ENCODE data around the gene MANSC1.

Gene MANSC1

DNA sequence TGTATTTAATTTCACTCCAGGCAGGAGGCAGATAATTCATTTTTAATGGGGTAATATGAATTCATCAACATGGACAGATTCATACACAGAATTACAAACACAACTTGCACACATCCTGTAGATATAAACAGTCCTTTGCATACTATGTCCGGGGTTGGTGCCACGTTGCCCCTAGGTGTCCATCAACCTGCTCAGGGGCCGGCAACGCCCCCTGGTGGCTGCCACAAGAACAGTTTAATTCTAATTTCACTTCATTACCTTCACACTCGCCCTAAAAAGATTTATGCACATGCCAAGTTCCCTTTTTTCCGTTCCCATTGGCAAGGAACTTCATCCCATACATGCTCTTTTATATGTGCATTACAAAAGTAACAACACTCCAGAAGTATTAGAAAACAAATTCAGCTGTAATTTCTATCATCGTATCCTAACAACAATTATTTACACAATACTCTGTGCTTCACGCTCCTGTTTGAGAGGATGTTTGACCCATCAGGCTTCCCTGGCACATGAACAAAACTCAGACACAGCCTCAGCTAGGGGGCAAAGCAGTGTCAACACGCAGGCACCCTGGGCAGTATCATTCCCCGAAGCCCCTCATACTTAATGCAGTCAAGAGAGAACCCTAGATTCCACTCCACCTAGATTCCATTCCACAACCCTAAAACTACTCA, 15.5 kb downstream of the MANSC1 start:
- peak; percentile 59 for DNase-seq (ENCODE audit: low read depth)
- no peak overlapping the region for H3K4me3 ChIP-seq (ENCODE audit: low read depth, low read length)
- TF ChIP-seq, protein P1, sequence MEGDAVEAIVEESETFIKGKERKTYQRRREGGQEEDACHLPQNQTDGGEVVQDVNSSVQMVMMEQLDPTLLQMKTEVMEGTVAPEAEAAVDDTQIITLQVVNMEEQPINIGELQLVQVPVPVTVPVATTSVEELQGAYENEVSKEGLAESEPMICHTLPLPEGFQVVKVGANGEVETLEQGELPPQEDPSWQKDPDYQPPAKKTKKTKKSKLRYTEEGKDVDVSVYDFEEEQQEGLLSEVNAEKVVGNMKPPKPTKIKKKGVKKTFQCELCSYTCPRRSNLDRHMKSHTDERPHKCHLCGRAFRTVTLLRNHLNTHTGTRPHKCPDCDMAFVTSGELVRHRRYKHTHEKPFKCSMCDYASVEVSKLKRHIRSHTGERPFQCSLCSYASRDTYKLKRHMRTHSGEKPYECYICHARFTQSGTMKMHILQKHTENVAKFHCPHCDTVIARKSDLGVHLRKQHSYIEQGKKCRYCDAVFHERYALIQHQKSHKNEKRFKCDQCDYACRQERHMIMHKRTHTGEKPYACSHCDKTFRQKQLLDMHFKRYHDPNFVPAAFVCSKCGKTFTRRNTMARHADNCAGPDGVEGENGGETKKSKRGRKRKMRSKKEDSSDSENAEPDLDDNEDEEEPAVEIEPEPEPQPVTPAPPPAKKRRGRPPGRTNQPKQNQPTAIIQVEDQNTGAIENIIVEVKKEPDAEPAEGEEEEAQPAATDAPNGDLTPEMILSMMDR (conservative IDR thresholded peaks at IDR 0.05; ENCODE audit: low read depth, low read length) = peak; percentile 90

DNA sequence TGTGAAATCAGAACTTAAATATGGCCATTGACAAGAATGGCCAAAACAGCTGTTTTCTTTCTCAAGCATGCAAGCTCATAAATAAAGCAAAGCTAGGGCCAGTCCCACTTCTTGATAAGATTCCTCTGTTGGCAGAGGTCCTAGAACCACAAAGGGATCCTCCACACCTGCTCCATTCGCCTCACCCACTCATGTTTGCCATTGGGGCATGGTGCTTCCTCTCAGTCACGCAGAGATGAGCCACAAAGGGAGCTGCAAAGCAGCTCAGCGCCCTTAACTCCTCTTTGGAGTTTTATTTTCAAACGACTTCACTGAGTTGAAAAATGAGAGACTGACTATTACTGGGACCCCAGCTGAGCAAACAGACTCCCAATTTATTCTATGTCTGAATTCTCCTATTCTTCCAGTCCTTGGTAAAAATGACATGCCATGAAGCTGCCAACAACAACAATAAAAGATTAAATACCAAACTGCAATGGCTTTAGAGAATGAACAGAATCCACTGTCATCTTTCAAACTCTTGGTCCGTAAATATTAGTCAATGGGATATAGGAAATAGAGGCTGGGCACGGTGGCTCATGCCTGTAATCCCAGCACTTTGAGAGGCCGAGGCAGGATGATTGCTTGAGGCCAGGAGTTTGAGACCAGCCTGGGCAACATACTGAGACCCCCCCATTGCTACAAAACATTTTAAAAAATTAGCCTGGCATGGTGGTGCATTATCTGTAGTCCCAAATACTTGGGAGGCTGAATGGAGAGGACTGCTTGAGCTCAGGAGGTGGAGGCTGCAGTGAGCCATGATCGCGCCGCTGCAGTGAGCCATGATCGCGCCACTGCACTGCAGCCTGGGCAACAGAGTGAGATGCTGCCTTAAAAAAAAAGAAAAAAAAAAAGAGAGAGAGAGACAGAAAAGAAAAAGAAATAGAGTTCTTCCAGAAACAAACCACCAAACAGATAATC, 16.4 kb downstream of the MANSC1 start:
- peak; percentile 52 for DNase-seq (ENCODE audit: low read depth)
- TF ChIP-seq, protein P1 (conservative IDR thresholded peaks at IDR 0.05; ENCODE audit: low read depth, low read length) = no peak
- no peak overlapping the region for H3K4me3 ChIP-seq (ENCODE audit: low read depth, low read length)

DNA sequence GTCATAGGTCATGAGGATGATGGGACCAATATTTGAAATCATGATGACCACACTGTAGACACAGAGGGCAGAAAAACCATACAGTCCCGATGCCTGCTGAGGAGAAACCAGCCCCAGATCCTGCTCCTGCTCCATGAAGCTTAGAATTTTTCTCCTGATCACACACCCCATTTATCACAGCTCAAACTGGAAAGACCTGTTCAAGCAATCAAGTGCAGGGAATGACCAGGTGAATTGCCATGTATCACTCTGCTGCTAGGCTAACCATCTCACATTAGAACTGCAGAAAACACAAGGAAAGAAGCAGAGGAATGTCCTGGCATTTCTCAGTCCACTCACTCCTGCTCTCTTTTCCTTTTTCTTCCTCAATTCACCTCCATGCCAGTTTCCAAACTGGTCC, 18.1 kb downstream of the MANSC1 start:
- DNase-seq (ENCODE audit: low read depth) = no peak
- TF ChIP-seq, protein P1 (conservative IDR thresholded peaks at IDR 0.05; ENCODE audit: low read depth, low read length) = no peak
- no peak overlapping the region for H3K4me3 ChIP-seq (ENCODE audit: low read depth, low read length)

DNA sequence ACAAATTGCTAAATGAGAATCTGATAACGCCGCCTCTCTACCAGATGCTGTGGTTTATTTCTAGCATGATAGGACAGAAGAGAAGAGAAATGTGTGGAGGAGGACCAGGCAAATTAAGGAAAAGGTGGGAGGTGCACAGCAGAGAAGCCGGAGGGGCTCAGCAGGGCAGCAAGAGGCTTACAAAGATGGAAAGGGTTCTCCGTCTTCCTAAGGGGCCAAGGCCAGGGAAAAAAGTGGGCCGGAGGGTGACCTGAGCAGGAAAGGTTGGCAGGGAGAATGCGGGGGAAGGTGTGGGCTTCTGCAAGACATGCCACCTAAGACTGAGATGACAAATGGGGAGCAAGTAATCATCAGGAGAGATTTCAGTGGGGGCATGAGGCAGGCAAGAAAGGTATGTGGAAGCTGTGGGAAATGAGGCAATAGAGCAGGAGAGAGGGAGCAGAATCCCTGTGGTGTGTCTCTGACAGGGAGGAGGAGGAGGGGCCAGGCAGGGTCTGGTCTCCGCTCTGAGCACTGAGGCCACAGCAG, 18.7 kb downstream of the MANSC1 start:
- TF ChIP-seq, protein P1 (conservative IDR thresholded peaks at IDR 0.05; ENCODE audit: low read depth, low read length) = no peak
- no peak overlapping the region for H3K4me3 ChIP-seq (ENCODE audit: low read depth, low read length)
- DNase-seq (ENCODE audit: low read depth) = peak; percentile 53

DNA sequence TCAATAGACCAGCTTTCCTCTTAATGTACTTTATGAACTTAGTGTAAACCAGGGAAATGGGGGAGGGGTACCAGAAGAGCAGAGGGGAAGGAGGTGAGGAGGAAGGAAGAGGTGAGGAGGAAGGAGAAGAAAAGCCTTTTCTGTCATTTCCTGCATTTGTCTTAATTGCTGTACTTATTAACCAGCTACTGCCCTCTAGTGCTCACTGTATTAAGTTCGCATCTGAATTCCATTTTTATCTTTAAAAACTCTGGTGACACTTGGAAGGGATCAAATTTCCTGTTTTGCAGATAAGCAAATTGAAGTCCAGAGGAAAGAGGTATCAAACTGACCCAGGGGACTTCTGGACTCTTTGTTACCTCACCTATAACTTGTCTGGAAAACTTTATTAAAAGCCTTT, 22.2 kb downstream of the MANSC1 start:
- H3K4me3 ChIP-seq (ENCODE audit: low read depth, low read length) = no peak overlapping the region
- DNase-seq (ENCODE audit: low read depth) = peak; percentile 82
- TF ChIP-seq, protein P1 (conservative IDR thresholded peaks at IDR 0.05; ENCODE audit: low read depth, low read length) = peak; percentile 67

DNA sequence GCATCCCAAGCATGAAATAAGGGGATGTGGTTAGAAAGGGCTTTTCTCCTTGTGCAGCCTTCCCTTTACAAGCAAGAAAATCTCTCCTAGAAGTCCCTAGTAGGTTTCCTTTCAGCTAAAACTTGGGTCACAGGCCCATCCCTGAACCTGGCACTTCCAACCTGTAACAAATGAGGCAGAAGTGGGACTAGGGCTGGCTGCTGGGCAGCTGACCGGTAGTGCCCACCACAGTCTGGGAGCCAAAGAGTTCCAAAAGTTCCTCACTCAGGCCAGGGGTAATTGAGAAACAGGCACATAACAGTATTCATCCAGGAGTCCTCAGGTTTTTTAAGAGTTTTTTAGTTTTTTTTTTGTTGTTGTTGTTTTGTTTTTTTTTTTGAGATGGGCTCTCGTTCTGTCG, 23.8 kb downstream of the MANSC1 start:
- TF ChIP-seq, protein P1 (conservative IDR thresholded peaks at IDR 0.05; ENCODE audit: low read depth, low read length) = no peak
- H3K4me3 ChIP-seq (ENCODE audit: low read depth, low read length) = no peak overlapping the region
- no peak for DNase-seq (ENCODE audit: low read depth)

Data from choroid plexus epithelial cell (primary cell).